ENCODE measurements around the gene ST8SIA4. TPM values are rescaled to one million over a fixed set of nuclear protein-coding genes. Genes with fewer than 3 reads are reported as not detected.

Gene ST8SIA4
- total RNA-seq, 1 experiment from 2014 or later: not detected

DNA sequence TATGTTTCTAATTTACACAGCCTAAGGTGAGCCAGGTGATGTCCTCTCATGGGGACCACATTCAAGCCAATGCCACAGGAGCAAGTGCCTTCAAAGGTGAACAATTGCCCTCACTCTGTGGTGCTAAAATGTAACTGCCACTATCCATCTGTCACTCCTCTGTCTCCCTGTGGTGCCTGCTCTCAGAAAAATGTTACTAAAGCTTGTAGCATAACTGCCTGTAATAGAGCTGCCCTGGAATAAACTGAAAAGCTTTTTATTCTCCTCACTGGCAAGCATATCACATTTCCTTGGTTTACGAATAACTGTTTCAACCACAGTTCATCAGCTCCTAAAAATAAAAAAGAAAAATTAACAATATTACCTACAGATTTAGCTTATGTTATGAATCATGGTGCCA is 142.4 kb downstream of the ST8SIA4 start:
- Histone ChIP-seq H3K9me3 (ENCODE audit: control insufficient read depth, low read depth, low read length) (no peaks in the 10 kb centered on the region), H3K18ac (ENCODE audit: insufficient read length, low read depth, low read length) (no peak overlapping the region), H4K5ac (ENCODE audit: insufficient read length, low read depth, low read length) (no peak overlapping the region), H3K14ac (ENCODE audit: insufficient read depth, low read length) (no peak overlapping the region), H3K4ac (ENCODE audit: low read depth, low read length) (no peak overlapping the region), H2BK12ac (ENCODE audit: insufficient read length, low read depth, low read length) (no peak overlapping the region), H4K8ac (replicated peaks; ENCODE audit: insufficient read length, low read depth, low read length) (no peak overlapping the region), H3K9ac (ENCODE audit: extremely low read depth, insufficient read length, low read length) (no peak overlapping the region), H2AK5ac (ENCODE audit: insufficient read length, low read length) (no peak overlapping the region), H2BK120ac (ENCODE audit: low read depth, low read length, poor library complexity, severe bottlenecking) (no peak overlapping the region), H2AFZ (ENCODE audit: low read length) (no peak overlapping the region), H3K23me2 (ENCODE audit: insufficient read length, low read depth, low read length, poor library complexity, severe bottlenecking) (no peaks in the 10 kb centered on the region), H4K91ac (ENCODE audit: insufficient read length, low read depth, low read length) (no peak overlapping the region), H3K79me2 (ENCODE audit: insufficient read depth, low read length) (no peaks in the 10 kb centered on the region), H3K23ac (ENCODE audit: insufficient read length, low read depth, low read length) (no peak overlapping the region), H3K27me3 (ENCODE audit: insufficient read depth, low read length) (peaks cover 5% of the 10 kb centered on the region; the same call in 1 of the 2 replicates), H3K79me1 (ENCODE audit: insufficient read depth, low read depth, low read length, poor library complexity, severe bottlenecking) (no peaks in the 10 kb centered on the region), H4K20me1 (ENCODE audit: control insufficient read depth, insufficient read depth, insufficient read length) (no peaks in the 10 kb centered on the region), H2BK15ac (ENCODE audit: low read depth, low read length) (no peak overlapping the region), H3K56ac (ENCODE audit: insufficient read length, low read depth, low read length) (no peak overlapping the region), H2BK20ac (ENCODE audit: low read depth, low read length, poor library complexity, severe bottlenecking) (no peak overlapping the region), H2BK5ac (ENCODE audit: insufficient read length, low read length) (no peak overlapping the region), H3T11ph (ENCODE audit: low read length) (no peak overlapping the region), H3K27ac (ENCODE audit: insufficient read length, low read depth, low read length) (no peak overlapping the region), H3K4me2 (ENCODE audit: insufficient read depth, insufficient read length, low read length) (no peak overlapping the region), H3K4me1 (ENCODE audit: insufficient read depth, low read length) (no peaks in the 10 kb centered on the region; the same call in 1 of the 2 replicates)
- H3K9me3 Mint-ChIP-seq: no peaks in the 10 kb centered on the region
- H3K27me3 Mint-ChIP-seq (ENCODE audit: low read depth): peaks cover 23% of the 10 kb centered on the region
- no peaks in the 10 kb centered on the region for H3K36me3 Mint-ChIP-seq (ENCODE audit: insufficient read depth in 1 of 3, low read depth in 3 of 3)
- TF ChIP-seq, protein P1, sequence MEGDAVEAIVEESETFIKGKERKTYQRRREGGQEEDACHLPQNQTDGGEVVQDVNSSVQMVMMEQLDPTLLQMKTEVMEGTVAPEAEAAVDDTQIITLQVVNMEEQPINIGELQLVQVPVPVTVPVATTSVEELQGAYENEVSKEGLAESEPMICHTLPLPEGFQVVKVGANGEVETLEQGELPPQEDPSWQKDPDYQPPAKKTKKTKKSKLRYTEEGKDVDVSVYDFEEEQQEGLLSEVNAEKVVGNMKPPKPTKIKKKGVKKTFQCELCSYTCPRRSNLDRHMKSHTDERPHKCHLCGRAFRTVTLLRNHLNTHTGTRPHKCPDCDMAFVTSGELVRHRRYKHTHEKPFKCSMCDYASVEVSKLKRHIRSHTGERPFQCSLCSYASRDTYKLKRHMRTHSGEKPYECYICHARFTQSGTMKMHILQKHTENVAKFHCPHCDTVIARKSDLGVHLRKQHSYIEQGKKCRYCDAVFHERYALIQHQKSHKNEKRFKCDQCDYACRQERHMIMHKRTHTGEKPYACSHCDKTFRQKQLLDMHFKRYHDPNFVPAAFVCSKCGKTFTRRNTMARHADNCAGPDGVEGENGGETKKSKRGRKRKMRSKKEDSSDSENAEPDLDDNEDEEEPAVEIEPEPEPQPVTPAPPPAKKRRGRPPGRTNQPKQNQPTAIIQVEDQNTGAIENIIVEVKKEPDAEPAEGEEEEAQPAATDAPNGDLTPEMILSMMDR (conservative IDR thresholded peaks at IDR 0.05): no peak
- peaks cover 21 to 26% of the 10 kb centered on the region in 2 experiments for H3K4me1 Mint-ChIP-seq
- H3K4me3 Mint-ChIP-seq: no peak overlapping the region
- no peak for DNase-seq
- H3K27ac Mint-ChIP-seq: no peak overlapping the region
- no CpG with 5 or more reads among the region's 1 CpG for WGBS (ENCODE audit: extremely low coverage, insufficient read length, low lambda C conversion rate)
